Measurements from ENCODE around the gene ARHGAP18. TPM values are rescaled to one million over a fixed set of nuclear protein-coding genes. Genes with fewer than 3 reads are reported as not detected.

The ARHGAP18 gene
- total and polyA plus RNA-seq, 10 of the 15 experiments (the other 5 are each of a cell fraction or from before 2014, with no cell fraction given), result 18.2 to 52.2 (median 31.7) TPM

GRCh38 chr6:129679275-129679674 lies 30.7 kb downstream of the ARHGAP18 start:
- Histone ChIP-seq H3K9me3 (replicated peaks; ENCODE audit: control insufficient read depth, insufficient read depth, low read length) (peaks cover 2% of the 10 kb centered on the region; the same call in 2 of the 3 replicates), H2AFZ (ENCODE audit: control insufficient read depth, low read depth, low read length) (no peak overlapping the region), H4K20me1 (ENCODE audit: control insufficient read depth, insufficient read depth) (no peaks in the 10 kb centered on the region), H3K4me2 (ENCODE audit: control insufficient read depth, insufficient read depth) (no peak overlapping the region), H3K4me3 (no peak overlapping the region), H3K36me3 (ENCODE audit: control insufficient read depth in 2 of 2, insufficient read depth in 2 of 2, low read length in 1 of 2) (peaks cover 0 to 4% of the 10 kb centered on the region in 2 experiments; a peak in 2 of 4 replicates), H3K4me1 (ENCODE audit: control insufficient read depth, insufficient read depth, low read length) (peaks cover 26% of the 10 kb centered on the region), H3K27ac (ENCODE audit: control insufficient read depth, insufficient read depth) (no peak overlapping the region), H3K9ac (ENCODE audit: control insufficient read depth, insufficient read depth, low read length) (no peak overlapping the region), H3K79me2 (ENCODE audit: control insufficient read depth, insufficient read depth, low read length) (peaks cover 86% of the 10 kb centered on the region), H3K27me3 (replicated peaks in 1 of 2; ENCODE audit: control insufficient read depth in 2 of 2, insufficient read depth in 2 of 2, low read length in 1 of 2) (no peaks in the 10 kb centered on the region)
- ChIA-PET SMC1A (ENCODE audit: uncharacterized antibody, unreplicated experiment) (interaction anchor here (0.8 to 22.4 kb wide), 6 partner anchors 21 to 80 kb away, joined by 3 to 434 read pairs (median 16); partner anchors contain the start of gene ARHGAP18), POLR2A (interaction anchor here (0.9 to 9.8 kb wide), 3 partner anchors 15 to 28 kb away, joined by 3 to 115 read pairs (median 8); partner anchors contain the start of gene ARHGAP18), CTCF (no interaction called here), RAD21 (ENCODE audit: unreplicated experiment) (interaction anchor here (1.1 to 10.4 kb wide), 4 partner anchors 17 to 81 kb away, joined by 3 to 189 read pairs (median 6); partner anchors contain the start of gene ARHGAP18)
- no TSS peak for BruUV-seq (replicated peaks)
- DNase-seq (ENCODE audit: low read depth, low spot score) (no peak), ATAC-seq (no peak), FAIRE-seq (no peak)
- intact Hi-C loops (cut with micrococcal nuclease; ENCODE audit: unreplicated experiment), result no loop called here
- no peak for TF ChIP-seq CREB1 (IDR thresholded peaks at IDR 0.05; ENCODE audit: low read depth)
- TF ChIP-seq SUZ12 (IDR thresholded peaks at IDR 0.05; ENCODE audit: unreplicated experiment), result no peak
- TF ChIP-seq MTA3 (IDR thresholded peaks at IDR 0.05; ENCODE audit: borderline replicate concordance, low read length), result no peak
- TF ChIP-seq BCL3 (IDR thresholded peaks at IDR 0.05; ENCODE audit: borderline replicate concordance, insufficient read depth, low read depth, low read length, poor library complexity, severe bottlenecking), result no peak
- TF ChIP-seq BCLAF1 (IDR thresholded peaks at IDR 0.05), result no peak
- TF ChIP-seq NR2F1 (conservative IDR thresholded peaks at IDR 0.05), result no peak
- no peak for TF ChIP-seq SIX5 (IDR thresholded peaks at IDR 0.05; ENCODE audit: low read depth, low read length, severe bottlenecking)
- no peak for TF ChIP-seq CEBPZ (IDR thresholded peaks at IDR 0.05; ENCODE audit: low read depth, low read length)
- no peak for TF ChIP-seq HCFC1 (IDR thresholded peaks at IDR 0.05; ENCODE audit: low read length)
- no peak for TF ChIP-seq KAT2A (conservative IDR thresholded peaks at IDR 0.05; ENCODE audit: control insufficient read depth, low read depth, low read length)
- no peak for TF ChIP-seq HDAC6 (IDR thresholded peaks at IDR 0.05; ENCODE audit: unreplicated experiment)
- no peak for TF ChIP-seq NR2C1 (IDR thresholded peaks at IDR 0.05)
- TF ChIP-seq STAT3 (IDR thresholded peaks at IDR 0.05; ENCODE audit: low read depth, low read length), result no peak
- TF ChIP-seq NFYB (IDR thresholded peaks at IDR 0.05; ENCODE audit: insufficient read depth, low read depth, low read length), result no peak
- no peak for TF ChIP-seq NR2C2 (IDR thresholded peaks at IDR 0.05; ENCODE audit: borderline replicate concordance, control insufficient read depth, insufficient read length, low read depth)
- no peak for TF ChIP-seq BACH1 (IDR thresholded peaks at IDR 0.05; ENCODE audit: borderline replicate concordance)
- WGBS (ENCODE audit: insufficient coverage, insufficient replicate concordance, low lambda C conversion rate, missing lambda C conversion rate), result 84% methylated on average over 3 of the region's 3 CpGs
- in situ Hi-C loops (cut with MboI), result no loop called here

Data from GM12878 (cell line).